GOT3 (cell line): Measurements from ENCODE around the gene CDKN2A.

ENCODE experiments used
- DNase-seq: peaks from one replicate; lab custom pipeline; 2025; ENCODE audit warnings: mixed read lengths; lab: John Stamatoyannopoulos, UW

The CDKN2A gene

DNA sequence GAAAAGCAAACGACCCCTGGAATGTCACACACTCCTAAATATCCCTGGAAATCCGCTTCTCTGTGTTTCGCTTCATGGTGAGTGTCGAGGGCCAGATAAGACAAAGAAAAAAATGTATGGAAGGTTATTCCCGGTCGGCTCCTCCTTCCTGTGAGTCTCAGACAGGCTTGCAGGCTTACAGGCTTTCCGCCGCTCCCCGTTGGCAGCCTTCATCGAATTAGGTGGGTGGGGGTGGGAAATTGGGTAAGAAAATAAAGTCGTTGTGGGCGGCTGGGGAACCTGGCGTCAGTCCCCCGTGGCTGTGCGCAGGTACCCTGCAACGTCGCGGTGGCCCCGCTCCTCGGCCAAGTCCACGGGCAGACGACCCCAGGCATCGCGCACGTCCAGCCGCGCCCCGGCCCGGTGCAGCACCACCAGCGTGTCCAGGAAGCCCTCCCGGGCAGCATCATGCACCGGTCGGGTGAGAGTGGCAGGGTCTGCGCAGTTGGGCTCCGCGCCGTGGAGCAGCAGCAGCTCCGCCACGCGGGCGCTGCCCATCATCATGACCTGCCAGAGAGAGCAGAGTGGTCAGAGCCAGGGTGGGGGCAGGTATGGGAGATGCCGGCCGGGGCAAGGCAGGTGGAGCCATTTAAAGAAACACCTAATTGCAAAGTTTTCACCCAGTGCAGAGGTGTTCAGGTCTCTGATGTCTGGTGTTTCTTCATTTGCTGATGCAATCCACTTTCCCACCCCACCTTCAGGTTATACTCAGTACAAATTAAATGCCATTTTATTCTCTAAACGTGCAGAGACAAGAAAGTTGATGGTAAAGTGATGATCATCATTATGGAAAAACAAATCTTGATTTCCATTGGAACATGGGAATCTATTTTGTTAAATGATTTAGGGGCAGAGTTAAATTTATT is 11.8 kb upstream of the CDKN2A start:
- no peak for DNase-seq

DNA sequence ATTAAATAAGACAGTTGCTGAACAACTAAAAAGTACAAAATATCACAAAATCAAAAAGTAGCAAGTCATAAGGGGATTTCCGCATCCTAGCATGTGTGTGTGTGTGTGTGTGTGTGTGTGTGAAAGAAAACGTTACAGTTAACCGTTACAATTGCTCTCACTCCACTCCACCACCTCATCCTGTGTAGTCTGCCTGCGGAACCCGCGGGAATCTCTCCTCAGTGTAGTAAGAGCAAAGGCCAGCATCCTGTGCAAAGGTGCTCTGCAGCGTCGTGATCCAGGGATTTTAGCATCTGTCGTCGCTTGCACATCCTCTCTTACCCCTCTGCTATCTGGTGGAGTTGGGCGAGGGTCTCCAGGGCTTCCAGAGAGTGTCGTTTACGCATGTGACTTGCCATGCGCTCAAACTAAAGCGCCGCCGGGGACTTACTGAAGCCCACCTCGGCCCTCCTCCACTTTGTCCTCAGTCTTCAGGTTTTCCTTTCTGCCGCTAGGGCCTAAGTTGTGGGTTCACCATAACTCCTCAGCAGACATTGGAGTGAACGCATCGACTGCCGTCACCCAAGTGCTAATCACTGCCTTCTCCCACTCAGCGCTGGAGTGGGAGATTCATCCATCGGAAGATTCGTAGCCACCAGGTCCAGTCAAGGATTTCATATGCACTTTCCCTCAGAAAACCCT is 11.0 kb upstream of the CDKN2A start:
- DNase-seq = no peak

DNA sequence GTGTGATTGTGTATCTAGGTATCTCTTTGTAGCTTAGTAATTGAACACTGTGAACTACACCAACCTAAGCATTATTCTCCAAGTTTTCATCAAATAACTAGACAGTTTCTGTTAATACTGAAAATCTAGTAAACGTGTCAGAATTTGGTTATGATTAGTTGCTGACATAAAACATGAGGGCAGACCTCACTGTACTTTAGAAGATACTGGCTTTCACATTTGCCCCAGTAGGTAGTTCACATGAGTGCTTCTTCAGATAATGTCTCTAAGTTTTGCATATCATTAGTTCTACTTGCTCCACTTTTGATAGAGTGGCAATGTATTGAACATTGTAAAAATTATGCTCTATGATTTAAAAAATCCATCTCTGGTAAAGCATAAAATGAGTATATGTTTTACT is 7.8 kb upstream of the CDKN2A start:
- DNase-seq = no peak

DNA sequence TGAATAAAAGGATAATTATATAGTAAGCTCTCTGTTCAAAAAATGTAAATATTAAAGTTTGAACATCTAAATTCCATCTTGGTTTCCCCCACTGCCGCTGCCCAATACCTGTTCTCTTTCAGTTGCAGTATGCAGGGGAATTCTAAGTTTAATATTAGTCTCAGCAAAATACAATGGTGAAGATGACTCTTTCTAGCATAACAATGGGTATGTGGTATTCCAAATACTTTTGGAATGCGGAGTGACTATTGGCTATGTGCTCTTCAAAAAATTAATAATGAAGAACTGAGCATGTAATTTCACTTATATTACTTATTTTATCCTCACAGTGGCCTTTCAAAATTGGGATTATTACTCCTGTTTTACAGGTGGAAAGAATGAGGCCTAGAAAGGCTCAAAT is 3.8 kb upstream of the CDKN2A start:
- no peak for DNase-seq

DNA sequence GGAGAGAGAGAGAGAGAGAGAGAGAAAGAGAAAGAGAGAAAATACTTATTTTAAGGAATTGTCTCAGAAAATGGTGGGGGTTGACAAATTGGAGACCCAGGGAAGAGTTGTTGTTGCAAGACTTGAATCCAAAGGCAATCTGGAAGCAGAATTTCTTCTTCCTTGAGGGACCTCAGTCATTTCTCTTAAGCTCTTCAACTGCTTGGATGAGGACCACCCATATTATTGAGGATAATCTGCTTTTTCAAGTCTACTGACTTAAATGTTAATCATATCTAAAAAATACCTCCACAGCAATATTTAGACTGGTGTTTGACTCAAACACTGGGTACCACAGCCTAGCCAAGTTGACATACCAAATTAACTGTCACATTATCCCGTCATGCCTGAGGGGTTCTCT is 3.3 kb upstream of the CDKN2A start:
- no peak for DNase-seq

DNA sequence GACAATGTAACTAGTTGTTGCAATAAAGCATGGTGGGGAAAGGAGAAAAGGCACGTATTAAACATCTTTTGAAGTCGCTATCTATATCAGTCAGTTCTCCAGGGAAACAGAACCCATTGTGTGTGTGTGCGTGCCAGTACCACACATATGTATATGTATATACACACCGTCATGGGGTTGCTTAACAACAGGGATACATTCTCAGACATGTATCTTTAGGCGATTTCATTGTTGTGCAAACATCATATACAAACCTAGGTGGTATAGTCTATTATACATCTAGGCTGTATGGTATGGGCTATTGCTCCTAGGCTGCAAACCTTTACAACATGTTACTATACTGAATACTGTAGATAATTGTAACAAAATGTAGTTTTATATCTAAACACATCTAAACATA is 2.7 kb upstream of the CDKN2A start:
- no peak for DNase-seq

DNA sequence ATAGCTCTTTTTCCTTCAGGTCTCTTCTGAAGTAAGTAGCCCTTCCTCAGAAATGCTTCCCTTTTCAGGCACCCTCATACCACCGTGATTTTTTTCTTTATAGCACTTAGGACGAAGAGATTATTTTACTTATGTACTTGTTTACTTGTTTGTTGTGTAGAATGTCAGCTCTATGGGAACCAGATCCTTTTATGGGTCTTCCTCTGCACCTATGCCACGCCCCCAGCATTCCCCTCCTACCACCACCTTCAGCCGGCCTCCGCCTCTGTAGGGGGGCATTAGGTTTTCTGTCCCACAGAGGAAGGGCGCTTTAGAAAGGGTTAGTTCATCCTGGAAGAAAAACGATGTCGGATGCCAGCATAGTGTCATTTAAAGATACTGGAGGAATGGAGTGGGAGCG is 2.2 kb upstream of the CDKN2A start:
- DNase-seq = no peak

DNA sequence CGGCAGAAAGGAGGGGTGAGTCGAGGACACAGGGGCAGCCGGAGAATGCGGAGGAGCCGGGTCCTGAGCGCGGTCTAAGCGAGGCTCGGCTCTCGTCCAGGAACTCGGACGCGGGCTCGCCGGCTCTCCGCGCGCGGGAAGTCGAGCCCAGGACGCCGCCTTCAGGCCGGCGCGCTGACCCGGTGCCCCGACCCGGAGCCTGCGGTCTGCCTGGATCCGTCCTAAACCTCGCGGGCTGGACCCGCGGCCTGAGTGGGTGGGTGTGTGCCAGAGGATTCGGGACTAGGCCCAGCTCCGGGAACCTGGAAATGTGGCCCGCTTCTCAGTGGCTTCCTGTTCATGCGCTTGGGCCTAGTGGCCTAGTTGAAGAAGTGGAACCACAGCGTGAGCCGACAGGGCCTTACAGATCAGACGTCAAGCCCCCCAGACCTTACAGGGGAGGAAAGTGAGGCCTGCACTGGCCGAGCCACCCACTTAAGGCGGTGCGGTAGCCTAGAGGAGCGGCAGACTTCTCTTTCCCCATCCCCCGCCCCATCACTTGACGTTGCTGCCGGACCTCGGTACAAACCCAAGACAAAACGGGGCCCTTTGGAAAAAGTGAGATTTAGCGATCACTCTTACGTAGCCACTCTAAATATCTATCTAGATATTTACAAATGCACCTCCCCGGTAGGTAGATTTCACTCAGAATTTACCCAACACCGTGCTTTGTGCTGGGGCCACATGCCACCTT is 1.6 kb upstream of the CDKN2A start:
- no peak for DNase-seq

DNA sequence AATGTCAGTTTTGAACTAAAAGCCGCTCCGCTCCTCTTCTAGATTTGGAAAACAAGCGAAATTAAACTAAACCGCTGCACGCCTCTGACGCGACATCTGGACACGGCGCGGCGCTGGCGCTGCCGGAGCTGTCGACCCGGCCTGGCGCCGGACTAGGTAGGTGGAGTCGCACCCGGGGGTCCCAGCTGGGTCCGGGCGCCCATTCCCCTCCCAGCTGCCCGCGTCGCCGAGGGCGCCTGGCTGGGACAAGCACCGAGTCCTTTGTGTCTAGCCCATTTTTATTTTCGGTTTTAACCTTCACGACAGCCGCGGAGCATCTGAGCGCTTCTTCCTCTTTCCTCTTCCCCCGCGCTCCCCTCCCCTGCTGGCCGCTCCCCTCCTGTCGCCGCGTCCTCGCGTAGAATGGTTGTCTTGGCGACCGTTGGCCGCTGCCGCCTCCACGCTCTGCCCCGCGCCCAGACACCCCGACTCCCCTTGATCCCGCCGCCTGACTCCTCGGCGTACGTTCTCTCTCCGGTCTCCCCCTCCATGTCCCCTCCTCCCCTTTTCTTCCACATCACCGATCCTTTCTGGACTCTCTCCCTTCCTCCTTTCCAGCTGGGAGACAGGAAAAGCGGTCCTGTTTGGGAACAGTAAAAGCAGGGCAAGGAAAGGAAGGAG is 944 bp upstream of the CDKN2A start:
- DNase-seq = peak; percentile 11

DNA sequence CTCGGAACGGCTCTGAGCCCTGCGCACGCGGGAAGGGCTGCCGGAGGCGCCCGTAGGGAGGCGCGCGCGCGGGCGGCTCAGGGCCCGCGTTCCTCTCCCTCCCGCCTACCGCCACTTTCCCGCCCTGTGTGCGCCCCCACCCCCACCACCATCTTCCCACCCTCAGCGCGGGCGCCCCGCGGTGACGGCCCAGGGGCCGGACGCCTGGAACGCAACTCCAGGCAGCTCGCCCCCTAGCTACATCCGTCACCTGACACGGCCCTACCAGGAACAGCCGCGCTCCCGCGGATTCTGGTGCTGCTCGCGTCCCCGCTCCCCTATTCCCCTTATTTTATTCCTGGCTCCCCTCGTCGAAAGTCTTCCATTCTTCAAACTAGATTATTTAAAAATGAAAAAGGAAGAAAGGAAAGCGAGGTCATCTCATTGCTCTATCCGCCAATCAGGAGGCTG is 389 bp upstream of the CDKN2A start, which contains the start of gene CDKN2B-AS1:
Gene CDKN2B-AS1, plus strand, starts transcription at position 236 of the 450 bp plus-strand sequence.
- DNase-seq = peak; percentile 11

DNA sequence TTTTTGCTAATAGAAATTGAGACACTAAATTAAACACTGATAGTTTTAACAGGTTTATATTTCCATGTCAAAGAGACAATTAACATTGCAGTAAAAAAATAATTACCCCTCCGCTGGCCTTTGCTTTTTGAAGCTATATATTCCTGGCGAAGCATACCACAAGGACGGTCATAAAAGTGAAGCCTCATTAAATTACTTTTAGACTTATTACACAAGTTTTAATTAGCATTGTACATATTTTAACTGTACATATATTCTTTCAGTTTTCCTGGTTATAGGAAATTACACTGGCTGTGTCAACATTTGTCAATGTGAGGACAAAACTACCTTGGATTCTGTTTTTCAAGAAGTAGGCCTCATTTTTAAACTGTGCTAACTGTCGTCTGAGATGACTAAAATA is 1.2 kb downstream of the CDKN2A start:
- no peak for DNase-seq

DNA sequence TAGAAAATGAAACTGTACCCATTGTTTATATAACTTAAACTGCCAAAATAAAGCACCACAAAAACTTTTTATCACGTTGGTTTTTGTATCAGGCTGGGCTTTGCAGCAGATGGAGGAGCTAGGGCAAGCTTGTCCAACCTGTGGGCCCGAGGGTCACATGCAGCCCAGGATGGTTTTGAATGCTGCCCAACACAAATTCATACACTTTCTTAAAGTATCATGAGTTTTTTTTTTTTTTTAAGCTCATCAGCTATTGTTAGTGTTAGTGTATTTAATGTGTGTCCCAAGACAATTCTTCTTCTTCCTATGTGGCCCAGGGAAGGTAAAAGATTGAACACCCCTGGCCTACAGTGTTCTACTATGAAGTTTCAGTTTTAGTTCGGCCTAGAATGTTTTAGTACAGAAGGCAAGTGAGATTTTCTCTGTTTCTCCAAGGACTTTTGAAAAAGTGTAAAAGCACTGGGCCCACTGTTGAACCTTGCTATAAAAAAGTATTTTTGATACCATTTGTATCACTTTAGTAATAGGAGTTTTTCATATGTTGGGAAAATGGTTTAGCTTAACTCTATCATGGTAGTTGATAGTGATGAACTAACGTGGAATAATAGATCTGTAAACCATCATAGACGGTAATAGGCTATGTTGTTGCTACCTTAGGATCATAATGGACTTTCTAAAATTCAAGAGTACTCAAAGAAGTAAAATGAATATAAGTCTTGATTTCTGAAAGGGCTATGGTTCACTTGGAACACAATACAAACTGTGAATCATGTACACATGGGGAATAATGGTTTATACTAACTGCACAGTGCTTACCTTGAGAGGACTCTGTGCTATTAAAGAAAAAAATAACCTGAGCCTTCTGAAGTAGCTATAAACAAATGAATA is 2.9 kb downstream of the CDKN2A start:
- DNase-seq = no peak

DNA sequence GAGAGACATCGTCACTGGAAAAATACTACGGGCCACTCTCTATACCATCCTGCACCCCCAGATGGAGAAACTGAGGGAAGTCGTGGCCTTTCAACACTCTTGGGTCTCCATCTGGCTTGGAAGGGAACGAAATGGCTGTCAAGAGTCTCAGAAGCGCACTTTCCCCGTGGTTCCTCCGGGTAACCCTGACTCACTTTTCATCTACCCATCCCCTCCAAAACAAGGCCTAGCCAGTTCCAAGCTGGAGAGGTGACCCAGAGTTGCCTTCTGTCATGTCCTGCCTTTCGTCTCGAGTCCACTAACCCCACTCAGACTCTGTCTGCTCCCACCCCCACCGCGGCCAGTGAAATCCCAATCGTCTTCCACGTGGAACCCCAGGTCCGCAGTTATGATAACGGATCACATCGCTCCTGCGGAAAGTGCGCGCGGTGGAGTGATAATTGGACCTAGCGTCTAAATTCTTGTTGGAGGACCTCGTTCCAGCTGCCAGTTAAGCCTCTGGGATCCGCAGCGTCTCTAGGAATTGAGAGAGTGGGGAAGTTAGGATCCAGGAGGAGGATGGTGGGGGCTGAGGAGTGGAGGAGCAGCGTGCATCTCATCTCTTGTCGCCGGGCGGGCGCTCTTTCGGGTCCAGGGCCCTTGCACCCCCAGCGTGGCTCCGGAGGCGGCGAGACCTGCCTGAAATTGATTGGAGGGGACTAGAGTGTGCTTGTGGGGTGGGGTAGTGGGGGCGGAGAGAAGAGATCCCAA is 4.6 kb downstream of the CDKN2A start:
- no peak for DNase-seq

DNA sequence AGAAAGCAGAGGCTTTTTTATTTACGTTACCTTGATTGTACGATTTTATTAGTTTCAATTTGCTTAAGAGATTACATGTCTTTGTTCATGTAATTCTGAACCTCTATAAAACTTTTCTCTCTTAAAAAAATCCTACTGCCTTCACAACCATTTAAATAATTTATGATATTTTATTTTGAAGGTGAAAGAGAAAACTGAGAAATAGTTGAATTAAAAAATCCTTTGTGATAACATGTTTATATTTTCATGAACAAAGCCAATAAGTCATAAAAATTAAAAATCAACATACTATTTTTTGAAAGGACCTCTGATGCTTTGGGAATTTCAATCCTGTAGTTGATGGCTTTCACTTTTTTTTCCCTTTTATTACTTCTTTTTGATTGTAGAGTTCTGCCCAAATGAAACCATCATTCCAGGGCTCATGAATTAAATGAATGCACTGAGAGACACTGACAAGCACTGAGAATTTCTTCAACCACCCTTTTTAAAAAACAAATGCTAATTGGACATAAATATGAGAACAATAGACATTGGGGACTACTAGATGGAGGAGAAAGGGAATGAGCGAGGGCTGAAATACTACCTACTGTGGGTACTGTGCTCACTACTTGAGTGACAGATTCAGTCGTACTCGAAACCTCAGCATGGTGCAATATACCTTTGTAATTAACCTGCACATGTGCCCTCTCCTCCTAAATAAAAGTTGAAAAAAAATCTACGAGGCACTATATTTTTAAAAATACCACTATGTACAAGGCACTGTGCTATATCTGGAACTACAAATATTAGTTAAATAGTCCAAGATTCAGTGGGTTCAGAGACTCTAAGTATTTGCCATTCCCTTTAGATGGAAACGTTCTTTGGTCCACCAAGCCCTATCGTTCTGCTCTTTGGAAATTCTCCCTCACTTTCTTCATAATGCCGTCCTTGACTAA is 5.9 kb downstream of the CDKN2A start:
- no peak for DNase-seq

DNA sequence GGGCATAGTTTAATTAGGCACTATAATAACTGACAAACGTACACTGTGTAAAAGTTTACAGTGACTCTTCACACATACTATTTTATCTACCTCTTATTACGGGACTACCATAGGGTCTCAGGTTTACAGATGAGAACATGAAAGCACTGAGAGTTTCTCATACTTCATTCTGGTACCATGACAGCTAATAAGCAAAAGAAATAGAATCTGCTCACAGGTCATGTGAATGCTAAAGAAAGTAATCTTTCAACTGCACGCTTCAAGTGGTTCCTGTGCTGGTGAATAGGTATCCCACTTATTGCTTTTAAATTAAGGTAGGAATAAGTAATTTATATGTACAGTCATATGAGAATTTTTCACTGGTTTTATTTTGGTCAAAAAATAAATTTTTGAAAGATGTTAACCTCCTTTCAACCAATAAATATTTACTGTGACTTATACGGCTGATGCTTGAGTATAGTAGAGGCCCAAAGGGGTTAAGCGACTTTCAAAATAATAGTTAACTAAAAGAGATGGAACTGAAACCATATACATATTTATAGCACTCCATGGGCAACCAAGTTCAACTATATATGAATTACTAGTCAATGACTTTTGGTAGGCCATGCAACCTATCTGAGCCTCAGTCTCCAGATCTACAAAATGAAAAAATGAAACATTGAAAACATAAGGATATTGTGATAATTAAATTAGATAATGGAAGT is 8.1 kb downstream of the CDKN2A start:
- no peak for DNase-seq

DNA sequence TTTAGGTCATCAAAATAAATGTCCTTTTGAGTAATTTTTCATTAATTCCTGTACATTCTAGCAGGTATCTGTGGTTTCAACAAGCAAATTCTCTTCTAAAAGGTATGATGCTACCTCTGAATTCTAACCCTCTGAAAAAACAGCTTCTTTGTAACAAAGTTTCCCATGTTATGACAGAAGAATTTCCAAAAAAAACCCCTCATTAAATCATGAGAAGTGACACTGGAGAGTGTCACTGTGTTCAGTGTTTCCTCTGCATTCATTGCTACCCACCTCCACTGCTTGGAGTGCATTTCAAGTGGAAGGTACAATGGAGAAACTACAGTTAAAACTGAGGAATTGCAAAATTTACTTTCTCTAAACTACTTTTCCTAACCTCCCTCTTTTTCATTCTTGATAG is 10.1 kb downstream of the CDKN2A start:
- no peak for DNase-seq

DNA sequence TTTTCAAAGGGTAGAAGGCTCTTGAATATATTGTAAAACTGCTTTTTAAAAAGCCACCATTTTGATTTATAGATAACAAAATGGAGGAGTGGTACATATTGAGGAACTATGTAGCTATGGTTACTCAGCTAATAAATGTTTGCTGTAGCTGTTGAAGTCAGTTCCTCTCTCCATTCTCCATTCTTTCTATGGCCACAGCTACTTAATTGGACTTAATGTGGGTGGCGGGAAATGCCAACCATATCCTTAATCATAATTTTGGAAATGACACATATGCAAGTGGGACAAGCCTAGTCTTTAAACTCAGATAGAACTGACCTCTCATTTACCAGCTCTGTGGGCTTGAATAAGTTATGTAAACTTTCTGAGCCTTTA is 10.6 kb downstream of the CDKN2A start:
- DNase-seq = no peak

DNA sequence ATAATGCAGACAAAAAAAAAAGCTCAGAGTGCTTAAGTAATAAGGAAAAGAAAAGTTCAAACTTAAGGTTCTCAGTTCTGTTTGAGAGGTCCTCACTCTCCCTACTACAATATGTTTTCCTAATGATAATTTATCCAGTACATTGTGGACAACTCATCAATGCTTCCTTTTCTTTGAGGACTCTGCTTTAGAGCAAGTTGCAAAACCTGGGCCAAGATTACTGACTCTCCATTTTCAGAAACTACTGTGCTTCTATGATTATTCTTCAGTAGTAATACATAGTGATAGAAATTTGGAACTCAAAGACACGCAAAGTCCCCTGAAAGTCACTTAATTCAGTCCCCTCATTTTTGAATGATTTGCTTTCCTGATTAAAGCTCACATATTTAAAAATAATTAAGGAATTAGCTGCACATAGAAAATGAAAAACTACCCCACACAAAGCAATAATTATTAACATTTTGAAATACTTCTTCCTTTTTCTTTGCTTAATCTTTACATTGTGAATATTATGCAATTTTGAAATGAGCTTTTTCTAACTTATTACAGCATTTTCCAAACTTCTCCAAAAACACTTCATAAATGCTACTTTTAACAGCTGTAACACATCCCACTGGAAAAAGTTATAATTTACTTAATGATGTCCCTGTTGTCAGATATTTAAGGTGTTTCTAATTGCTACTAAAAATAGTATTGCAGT is 11.2 kb downstream of the CDKN2A start:
- DNase-seq = no peak
